PC-3 (cell line): ENCODE results near the gene XPC. TPM values are rescaled to one million over a fixed set of nuclear protein-coding genes. Genes with fewer than 3 reads are reported as not detected.
A peak's percentile ranks its signal among the peaks of the same experiment; 100 is the strongest.
"Not testable (repeated sequence)": the region's sequence is repeated elsewhere in the genome, so short reads cannot be mapped to it uniquely, and the experiment has no call there.

Experiments used
- ATAC-seq: fragments of 200-7000 bp; cut with Tn5 transposase; 2 replicates; pipeline ENCODE4 v1.9.1; 2020; ENCODE audit warnings: mild to moderate bottlenecking, moderate library complexity
- BruUV-seq: library from RNA; stranded (reverse); fragments of 400-500 nt; replicated peaks from 2 replicates; lab custom pipeline; 2021; lab: Mats Ljungman, UMichigan
- CTCF ChIA-PET: fragments of 300-600 bp; sonication (Branson Sonifier 250); formaldehyde crosslinking; loops from one replicate; lab custom pipeline; 2022; ENCODE audit warnings: antibody characterized with exemption; lab: Charles Lee
- POLR2A ChIA-PET: fragments of 300-600 bp; sonication (Branson Sonifier 250); formaldehyde crosslinking; loops from one replicate; lab custom pipeline; 2022; ENCODE audit warnings: antibody characterized with exemption; ENCODE audit not compliant: unreplicated experiment; lab: Charles Lee
- DNase-seq: peaks from one replicate; pipeline ENCODE4 v3.0.0-alpha.2; 2015
- H2AFZ ChIP-seq: fragments of 300-600 bp; sonication (generic); 2 replicates; pipeline ENCODE4 v1.6.0; 2016; ENCODE audit warnings: antibody characterized with exemption, low read length
- H3F3A ChIP-seq: fragments of 300-600 bp; sonication (generic); one replicate; pipeline ENCODE4 v1.6.0; 2017; ENCODE audit warnings: antibody characterized with exemption, low read length, control low read depth, mild to moderate bottlenecking; ENCODE audit not compliant: unreplicated experiment
- H3K27ac ChIP-seq: fragments of 300-600 bp; sonication (generic); 2 replicates; pipeline ENCODE4 v1.5.1; 2016; ENCODE audit warnings: mild to moderate bottlenecking, low read length
- H3K27me3 ChIP-seq: fragments of 300-600 bp; sonication (generic); 2 replicates; pipeline ENCODE4 v1.6.1; 2016; ENCODE audit warnings: low read length, mixed read lengths
- H3K36me3 ChIP-seq: fragments of 300-600 bp; sonication (generic); 2 replicates; pipeline ENCODE4 v1.6.1; 2016; ENCODE audit warnings: low read depth, mixed run types, low read length, mixed read lengths
- H3K4me1 ChIP-seq: fragments of 300-600 bp; sonication (generic); 2 replicates; pipeline ENCODE4 v1.5.1; 2016; ENCODE audit warnings: low read length; ENCODE audit not compliant: insufficient read depth
- H3K4me2 ChIP-seq: fragments of 300-600 bp; sonication (generic); 2 replicates; pipeline ENCODE4 v1.6.0; 2016; ENCODE audit warnings: low read length
- H3K4me3 ChIP-seq: fragments of 300-600 bp; sonication (generic); 2 replicates; pipeline ENCODE4 v1.5.1; 2016; ENCODE audit warnings: mild to moderate bottlenecking, low read length, mixed read lengths
- H3K79me2 ChIP-seq: fragments of 300-600 bp; sonication (generic); 2 replicates; pipeline ENCODE4 v1.6.1; 2017; ENCODE audit warnings: low read length, mixed read lengths
- H3K9ac ChIP-seq: fragments of 300-600 bp; sonication (generic); 2 replicates; pipeline ENCODE4 v1.6.0; 2016; ENCODE audit warnings: mild to moderate bottlenecking, low read length
- H3K9me2 ChIP-seq: fragments of 300-600 bp; sonication (generic); replicated peaks from 2 replicates; pipeline ENCODE4 v1.6.1; 2016; ENCODE audit warnings: mixed run types, low read length, mixed read lengths
- H3K9me3 ChIP-seq: fragments of 300-600 bp; sonication (generic); 2 replicates; pipeline ENCODE4 v1.6.1; 2016; ENCODE audit warnings: low read length, mixed read lengths
- H4K20me1 ChIP-seq: fragments of 300-600 bp; sonication (generic); 2 replicates; pipeline ENCODE4 v1.6.1; 2016; ENCODE audit warnings: low read length, mixed read lengths
- EZH2 ChIP-seq: fragments of 300-600 bp; sonication (generic); IDR thresholded peaks from one replicate; pipeline ENCODE4 v1.6.1; 2017; ENCODE audit warnings: antibody characterized with exemption, mild to moderate bottlenecking, low read length; ENCODE audit not compliant: unreplicated experiment
- EZH2phosphoT487 ChIP-seq: fragments of 300-600 bp; sonication (generic); IDR thresholded peaks from 2 replicates; pipeline ENCODE4 v1.6.1; 2018; ENCODE audit warnings: mild to moderate bottlenecking, antibody characterized with exemption, low read length, borderline replicate concordance
- intact Hi-C: fragments of 100-400 bp; cut with micrococcal nuclease; formaldehyde crosslinking; loops from 2 replicates; pipeline ENCODE4 v1.9.0; 2023
- total RNA-seq: library from RNA; depleted of rRNA; stranded (reverse); fragments of >200 nt; gene quantifications from 2 replicates; pipeline ENCODE4 v1.2.3, GENCODE V29; 2014
- TF ChIP-seq, protein P1 (sequence below): fragments of 300-600 bp; sonication (generic); conservative IDR thresholded peaks from 2 replicates; pipeline ENCODE4 v1.5.1; 2017; ENCODE audit warnings: antibody characterized with exemption, low read depth, mild to moderate bottlenecking, low read length

The XPC gene
- total RNA-seq, 1 experiment from 2014 or later = 24.3 TPM

DNA sequence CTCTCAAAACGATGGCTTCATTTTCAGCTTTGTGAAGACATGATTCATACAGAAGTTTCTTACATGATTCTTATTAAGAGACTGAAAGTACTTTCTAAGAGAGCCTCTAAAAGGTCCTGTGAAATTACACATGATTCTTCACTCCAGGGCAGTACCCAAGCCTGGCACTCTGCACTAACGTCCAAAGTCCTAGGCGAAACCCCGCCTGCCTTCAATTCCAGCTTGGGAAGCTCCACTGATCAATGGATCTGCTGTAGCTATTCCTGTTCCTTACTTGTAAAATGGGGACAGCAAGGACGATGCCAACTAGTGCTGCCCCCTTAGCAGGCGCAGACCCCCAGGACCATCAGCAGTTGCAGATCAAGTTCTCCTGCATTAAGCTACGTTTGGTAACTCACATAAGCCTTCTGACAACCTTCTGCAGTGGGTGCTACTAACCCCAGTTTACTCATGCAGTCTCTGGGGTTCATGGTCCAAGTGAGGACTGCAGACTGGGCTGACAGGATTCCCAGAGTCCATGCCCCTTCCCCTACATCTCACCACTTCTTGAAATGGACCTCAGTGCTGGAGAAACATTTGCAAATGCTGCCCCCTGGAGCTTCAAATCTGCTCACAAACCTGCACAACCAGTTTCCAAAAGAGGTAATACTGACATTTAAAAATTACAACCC, 64.3 kb downstream of the XPC start:
- Histone ChIP-seq H3K9me3 (no peaks in the 10 kb centered on the region), H3F3A (no peaks in the 10 kb centered on the region), H3K36me3 (peaks cover 44% of the 10 kb centered on the region), H3K9ac (no peak overlapping the region), H2AFZ (no peak overlapping the region), H3K4me1 (peaks cover 15% of the 10 kb centered on the region), H3K27me3 (no peaks in the 10 kb centered on the region), H3K79me2 (peaks cover 21% of the 10 kb centered on the region; the same call in 1 of the 2 replicates), H3K9me2 (no peaks in the 10 kb centered on the region), H3K4me3 (no peak overlapping the region), H4K20me1 (no peaks in the 10 kb centered on the region), H3K27ac (no peak overlapping the region), H3K4me2 (peak overlapping the region; percentile 16)
- TF ChIP-seq, protein P1, sequence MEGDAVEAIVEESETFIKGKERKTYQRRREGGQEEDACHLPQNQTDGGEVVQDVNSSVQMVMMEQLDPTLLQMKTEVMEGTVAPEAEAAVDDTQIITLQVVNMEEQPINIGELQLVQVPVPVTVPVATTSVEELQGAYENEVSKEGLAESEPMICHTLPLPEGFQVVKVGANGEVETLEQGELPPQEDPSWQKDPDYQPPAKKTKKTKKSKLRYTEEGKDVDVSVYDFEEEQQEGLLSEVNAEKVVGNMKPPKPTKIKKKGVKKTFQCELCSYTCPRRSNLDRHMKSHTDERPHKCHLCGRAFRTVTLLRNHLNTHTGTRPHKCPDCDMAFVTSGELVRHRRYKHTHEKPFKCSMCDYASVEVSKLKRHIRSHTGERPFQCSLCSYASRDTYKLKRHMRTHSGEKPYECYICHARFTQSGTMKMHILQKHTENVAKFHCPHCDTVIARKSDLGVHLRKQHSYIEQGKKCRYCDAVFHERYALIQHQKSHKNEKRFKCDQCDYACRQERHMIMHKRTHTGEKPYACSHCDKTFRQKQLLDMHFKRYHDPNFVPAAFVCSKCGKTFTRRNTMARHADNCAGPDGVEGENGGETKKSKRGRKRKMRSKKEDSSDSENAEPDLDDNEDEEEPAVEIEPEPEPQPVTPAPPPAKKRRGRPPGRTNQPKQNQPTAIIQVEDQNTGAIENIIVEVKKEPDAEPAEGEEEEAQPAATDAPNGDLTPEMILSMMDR = peak; percentile 86
- no peak for TF ChIP-seq EZH2phosphoT487
- intact Hi-C loops = loop anchor here (1.0 kb wide), 1 partner anchor 218 kb away; no protein-coding TSS in a partner anchor
- DNase-seq (peak; percentile 67), ATAC-seq (peak; percentile 54)
- BruUV-seq = no TSS peak
- ChIA-PET CTCF (interaction anchor here (0.7 to 1.5 kb wide), 3 partner anchors 65 to 341 kb away, joined by 4 to 15 read pairs (median 5); partner anchors contain the start of gene LSM3), POLR2A (no interaction called here)

DNA sequence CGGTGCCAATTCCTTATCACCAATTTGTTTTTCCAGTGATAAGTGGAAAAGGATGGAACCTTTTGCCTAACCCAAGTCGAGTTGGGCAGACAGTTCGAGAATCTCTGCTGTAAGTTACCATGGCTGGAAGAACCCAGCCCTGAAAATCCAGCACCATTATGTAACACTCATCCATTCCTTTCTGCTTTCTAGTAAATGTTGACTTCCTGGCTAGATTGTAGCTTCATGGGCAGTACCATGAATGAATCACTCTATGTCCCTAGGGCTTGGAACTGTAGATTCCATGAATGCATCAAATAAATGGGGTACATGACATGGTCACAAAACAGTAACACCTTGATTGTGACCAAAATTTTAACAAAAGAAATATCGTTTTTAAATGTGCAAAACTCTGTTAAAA, 67.7 kb downstream of the XPC start:
- ChIA-PET CTCF (no interaction called here), POLR2A (no interaction called here)
- DNase-seq = peak; percentile 17
- H4K20me1 ChIP-seq = no peaks in the 10 kb centered on the region
- H3K4me2 ChIP-seq = no peak overlapping the region
- TF ChIP-seq EZH2 = no peak
- TF ChIP-seq, protein P1 = no peak
- TF ChIP-seq EZH2phosphoT487 = no peak
- H3K27me3 ChIP-seq = no peaks in the 10 kb centered on the region
- peaks cover 15% of the 10 kb centered on the region for H3K4me1 ChIP-seq
- ATAC-seq = no peak
- H2AFZ ChIP-seq = no peak overlapping the region
- H3K9ac ChIP-seq = no peak overlapping the region
- intact Hi-C loops = no loop called here
- H3K9me2 ChIP-seq = no peaks in the 10 kb centered on the region
- H3K27ac ChIP-seq = no peak overlapping the region
- no peaks in the 10 kb centered on the region for H3F3A ChIP-seq
- no peaks in the 10 kb centered on the region for H3K79me2 ChIP-seq
- no TSS peak for BruUV-seq
- no peak overlapping the region for H3K4me3 ChIP-seq
- H3K9me3 ChIP-seq = no peaks in the 10 kb centered on the region
- H3K36me3 ChIP-seq = peaks cover 39% of the 10 kb centered on the region

DNA sequence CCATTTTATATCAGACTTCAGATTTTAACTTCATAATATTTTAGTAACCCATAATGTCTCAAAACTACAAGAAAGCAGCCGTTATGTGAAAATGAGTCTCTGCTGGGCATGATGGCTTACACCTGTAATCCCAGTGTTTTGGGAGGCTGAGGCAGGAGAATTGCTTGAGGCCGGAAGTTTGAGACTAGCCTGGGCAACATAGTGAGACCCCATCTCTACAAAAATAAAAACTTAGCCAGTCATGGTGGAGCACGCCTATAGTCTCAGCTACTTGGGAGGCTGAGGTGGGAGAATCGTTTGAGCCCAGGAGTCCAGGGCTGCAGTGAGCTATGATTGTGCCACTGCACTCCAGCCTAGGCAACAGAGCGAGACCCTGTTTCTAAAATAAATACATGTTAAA, 68.6 kb downstream of the XPC start:
- H3K9me2 ChIP-seq, H3K4me3 ChIP-seq, H3K9ac ChIP-seq, H3K79me2 ChIP-seq, DNase-seq, POLR2A ChIA-PET, H2AFZ ChIP-seq, H4K20me1 ChIP-seq, H3K9me3 ChIP-seq, H3K27me3 ChIP-seq, H3K4me2 ChIP-seq, CTCF ChIA-PET, H3K27ac ChIP-seq, BruUV-seq, ATAC-seq, intact Hi-C loops, H3F3A ChIP-seq: not testable (repeated sequence)
- Histone ChIP-seq H3K36me3 (peaks cover 30% of the 10 kb centered on the region), H3K4me1 (peaks cover 13% of the 10 kb centered on the region)
